NCI-H446 treated with DMSO at 0.1 percent for 48 hours (cell line): ENCODE data around the gene ANKZF1.
A peak's percentile ranks its signal among the peaks of the same experiment; 100 is the strongest.
"Not testable (repeated sequence)": the region's sequence is repeated elsewhere in the genome, so short reads cannot be mapped to it uniquely, and the experiment has no call there.

Experiments used
- DNase-seq: peaks from one replicate; lab custom pipeline; 2025; lab: John Stamatoyannopoulos, UW

Gene ANKZF1

DNA sequence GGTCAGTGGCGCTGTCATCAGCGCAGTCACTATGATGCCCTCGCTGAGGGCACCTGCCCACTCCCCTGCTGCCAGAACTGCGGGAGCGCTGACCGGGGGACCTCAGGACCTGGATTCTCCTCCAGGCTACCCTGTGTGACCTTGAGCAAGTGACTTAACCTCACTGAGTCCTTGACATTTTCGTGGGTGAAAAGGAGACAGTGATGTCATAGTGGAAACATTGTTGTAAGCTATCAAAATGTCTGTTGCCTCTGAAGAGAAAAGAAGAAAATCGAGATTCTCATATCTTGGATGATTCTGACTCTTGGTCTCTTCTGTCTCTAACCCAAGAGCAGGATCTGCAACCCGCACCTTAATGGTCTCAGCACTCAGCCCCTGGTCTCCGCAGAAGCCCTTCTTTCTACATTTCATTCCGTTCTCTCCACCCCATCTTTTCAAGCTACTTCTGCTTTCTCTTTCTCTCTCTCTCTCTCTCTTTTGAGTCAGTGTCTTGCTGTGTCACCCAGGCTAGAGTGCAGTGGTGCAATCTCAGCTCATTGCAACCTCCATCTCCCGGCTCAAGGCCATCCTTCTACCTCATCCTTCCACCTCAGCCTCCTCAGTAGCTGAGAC is 25.1 kb downstream of the ANKZF1 start:
- DNase-seq = no peak

DNA sequence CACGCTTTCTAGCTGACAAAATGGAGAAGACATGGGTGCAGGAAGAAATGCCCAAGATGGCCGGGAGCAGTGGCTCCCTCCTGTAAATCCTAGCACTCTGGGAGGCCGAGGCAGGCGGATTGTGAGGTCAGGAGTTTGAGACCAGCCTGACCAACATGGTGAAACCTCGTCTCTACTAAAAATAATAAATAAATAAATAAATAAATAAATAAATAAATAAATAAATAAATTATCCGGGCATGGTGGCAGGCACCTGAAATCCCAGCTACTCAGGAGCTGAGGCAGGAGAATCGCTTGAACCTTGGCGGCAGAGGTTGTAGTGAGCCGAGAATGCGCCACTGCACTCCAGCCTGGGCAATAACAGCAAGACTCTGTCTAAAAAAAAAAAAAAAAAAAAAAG is 29.3 kb downstream of the ANKZF1 start:
- DNase-seq = not testable (repeated sequence)

DNA sequence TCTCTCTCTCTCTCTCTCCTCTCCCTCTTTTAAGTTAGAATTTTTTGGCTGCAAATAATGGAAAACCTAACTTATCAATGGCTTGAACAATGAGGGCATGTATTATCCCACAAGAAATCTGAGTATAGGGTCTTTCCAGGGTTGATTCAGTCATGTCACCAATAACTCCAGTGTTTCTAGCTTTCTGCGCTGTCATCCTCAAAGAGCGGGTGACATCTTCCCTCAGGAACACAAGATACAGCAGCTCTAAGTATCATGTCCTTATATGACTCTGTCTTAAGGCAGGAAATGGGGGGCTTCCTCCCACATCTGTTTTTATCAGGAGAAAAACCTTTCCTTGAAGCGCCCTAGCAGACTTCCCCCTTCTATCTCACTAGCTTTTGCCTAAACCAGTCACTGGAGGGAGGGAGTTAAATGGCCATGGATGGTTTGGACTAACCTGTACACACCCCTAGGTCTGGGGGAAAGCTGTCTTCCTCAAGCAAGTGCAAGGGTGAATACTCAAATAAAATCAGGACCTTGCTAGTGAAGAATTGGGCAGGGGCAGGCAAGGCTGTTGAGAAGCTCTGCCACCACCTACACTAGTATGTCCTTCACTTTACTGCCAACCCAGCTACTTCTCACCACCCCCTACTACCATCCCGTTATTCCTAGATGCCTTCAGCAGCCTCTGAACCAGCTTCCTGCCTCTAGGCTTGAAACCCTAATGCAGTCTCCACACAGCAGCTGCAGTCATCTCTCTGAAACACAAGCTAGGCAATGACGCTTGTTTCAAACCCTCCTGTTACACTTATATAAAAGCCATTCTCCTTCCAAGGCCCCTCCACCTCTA is 31.6 kb downstream of the ANKZF1 start:
- no peak for DNase-seq

DNA sequence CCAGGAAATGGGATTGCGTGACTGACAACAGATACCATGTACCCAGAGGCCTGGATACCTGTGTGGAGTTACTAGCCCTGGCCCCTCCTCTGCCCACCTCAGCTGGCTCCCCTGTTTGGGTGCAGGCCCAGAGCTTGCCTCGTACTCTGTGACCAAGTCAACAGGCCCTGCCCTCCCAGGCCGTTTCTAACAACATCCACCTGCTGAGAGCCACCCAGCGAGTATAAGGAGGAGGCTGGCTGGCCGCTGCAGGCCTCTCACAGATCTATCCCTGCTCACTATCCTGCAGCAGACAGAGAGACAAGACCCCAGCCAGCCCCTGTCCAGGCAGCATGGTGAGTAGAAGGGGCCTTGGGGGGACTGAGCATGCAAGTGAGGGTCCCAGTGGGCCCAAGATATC is 36.6 kb downstream of the ANKZF1 start:
- no peak for DNase-seq

DNA sequence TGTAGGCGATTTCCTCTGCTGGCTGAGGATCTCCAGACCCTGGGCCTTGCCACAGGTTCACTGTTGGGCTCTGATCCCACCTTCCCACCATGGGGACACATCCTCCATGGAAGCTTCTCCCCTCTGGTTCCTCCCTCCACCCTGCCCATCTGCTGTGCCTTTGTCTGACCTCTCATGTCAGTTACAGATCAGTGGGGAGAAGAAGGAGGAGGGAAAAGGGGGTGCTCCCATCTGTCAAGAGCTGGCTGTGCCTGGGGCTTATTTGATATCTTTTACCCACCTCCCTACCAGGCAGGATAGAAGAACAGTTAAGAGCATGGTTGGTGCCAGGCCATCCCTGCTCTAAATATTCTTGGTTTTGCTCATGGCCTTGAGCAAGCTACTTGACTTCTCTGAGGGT is 37.3 kb downstream of the ANKZF1 start:
- DNase-seq = no peak

DNA sequence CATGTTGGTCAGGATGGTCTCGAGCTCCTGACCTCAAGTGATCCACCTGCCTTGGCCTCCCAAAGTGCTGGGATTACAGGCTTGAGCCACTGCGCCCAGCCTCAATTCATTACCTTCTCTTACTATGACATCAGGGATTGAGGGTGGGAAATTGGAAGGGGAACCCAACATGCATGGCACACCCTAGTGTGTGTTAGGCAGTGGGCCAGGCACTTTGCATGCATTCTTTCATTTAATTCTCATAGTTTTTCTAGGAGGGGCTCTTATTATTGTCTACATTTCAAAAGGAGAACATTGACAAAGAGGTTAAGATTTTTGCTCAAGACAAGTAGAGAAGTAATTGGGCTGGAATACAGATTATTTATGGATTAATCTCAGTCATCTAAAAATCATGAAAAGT is 38.7 kb downstream of the ANKZF1 start:
- no peak for DNase-seq

DNA sequence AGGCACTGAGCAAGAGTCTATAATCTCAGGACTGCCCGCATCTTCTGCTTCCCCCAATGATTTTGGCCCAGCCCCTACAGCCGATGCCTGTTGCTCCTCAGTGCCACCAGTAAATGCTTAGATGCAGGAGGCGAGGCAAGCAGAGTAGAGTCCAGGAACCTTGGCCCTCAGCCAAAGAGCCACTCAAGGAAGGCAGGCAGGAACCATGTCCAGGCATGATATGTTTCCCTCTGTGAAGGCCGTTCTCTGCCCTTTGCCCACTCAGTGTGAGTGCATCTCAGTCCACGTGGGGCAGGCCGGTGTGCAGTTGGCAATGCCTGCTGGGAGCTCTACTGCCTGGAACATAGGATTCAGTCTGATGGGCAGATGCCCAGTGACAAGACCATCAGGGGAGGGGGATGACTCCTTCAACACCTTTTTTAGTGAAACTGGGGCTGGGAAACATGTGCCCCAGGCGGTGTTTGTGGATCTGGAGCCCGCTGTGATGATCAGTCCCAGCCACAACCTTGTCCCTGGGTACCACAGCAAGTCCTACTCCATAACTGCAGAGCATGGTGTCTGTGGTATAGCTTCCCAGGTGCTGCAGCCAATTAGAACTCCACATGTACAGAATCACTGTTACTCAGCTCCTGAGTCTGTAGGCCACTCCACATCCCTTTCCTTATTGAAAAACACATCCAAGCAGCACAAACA is 39.9 kb downstream of the ANKZF1 start:
- DNase-seq = no peak

DNA sequence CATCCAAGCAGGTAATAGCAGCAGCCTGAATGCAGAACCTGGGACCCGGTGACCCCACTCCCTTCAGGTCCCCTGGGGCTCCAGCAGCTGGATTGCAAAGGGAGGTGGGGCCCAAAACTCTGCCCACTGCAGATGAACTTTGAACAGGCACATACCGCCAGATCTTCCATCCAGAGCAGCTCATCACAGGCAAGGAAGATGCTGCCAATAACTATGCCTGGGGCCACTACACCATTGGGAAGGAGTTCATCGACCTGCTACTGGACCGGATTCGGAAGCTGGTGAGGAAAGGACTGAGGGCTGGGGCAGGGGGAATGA is 40.4 kb downstream of the ANKZF1 start:
- no peak for DNase-seq

DNA sequence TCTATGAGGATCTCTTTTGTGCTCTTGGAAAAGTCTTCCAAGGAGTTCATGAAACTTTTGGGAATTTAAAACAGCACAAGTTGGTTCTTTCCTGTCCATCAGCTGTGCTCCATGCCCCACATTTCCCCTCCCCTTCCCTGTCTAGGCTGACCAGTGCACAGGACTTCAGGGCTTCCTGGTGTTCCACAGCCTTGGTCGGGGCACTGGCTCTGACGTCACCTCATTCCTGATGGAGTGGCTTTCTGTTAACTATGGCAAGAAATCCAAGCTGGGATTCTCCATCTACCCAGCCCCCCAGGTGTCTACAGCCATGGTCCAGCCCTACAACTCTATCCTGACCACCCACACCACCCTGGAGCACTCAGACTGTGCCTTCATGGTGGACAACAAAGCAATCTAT is 41.4 kb downstream of the ANKZF1 start:
- no peak for DNase-seq

DNA sequence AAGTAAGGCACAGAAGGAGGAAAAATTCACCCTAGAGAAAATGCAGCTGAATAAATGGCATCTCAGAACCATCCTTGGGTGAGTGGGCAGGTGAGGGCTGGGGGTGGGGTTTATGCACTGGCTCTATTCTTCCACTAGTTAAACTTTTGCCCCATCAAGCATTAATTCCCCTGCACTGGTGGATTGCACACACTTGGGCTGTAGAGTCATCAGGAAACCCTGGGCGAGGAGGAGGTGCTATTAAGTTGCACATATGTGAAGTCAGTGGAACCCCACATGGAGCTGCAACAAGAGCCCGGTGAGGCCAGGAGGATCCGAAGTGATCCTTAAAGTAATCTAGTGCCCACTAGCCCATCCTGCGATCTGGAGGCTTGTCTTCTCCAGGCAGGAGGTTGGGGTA is 42.8 kb downstream of the ANKZF1 start:
- no peak for DNase-seq

DNA sequence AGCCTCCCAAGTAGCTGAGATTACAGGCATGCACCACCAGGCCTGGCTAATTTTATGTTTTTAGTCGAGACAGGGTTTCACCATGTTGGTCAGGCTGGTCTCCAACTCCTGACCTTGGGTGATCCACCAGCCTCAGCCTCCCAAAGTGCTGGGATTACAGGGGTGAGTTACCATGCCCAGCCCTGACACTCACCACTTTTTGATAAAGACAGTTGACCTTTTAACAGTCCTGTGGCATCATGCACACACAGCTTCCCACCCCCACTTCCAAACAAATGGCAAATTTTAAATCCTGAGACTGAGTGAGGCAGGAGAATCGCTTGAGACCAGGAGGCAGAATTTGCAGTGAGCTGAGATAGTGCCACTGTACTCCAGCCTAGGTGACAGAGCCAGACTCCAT is 43.4 kb downstream of the ANKZF1 start:
- DNase-seq = no peak

DNA sequence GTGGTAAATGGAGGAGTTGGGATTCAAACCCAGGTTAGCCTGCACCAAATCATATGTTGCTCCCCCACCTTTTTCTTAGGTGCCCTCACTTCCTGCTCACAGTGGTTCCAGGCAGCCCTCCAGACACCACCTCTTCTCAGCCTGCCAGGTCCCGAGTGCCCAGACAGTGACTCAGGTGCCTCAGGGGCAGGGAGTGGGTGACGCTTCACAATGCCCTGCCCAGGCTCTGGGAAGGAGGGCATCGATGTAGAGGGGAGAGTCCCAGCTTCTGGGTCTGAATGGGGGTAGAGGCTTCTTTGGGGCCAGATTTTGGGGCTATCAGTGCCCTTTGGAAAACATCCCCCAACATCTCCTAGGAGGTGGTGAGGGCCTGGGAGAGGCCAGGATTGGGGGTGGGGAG is 44.3 kb downstream of the ANKZF1 start:
- DNase-seq = no peak

DNA sequence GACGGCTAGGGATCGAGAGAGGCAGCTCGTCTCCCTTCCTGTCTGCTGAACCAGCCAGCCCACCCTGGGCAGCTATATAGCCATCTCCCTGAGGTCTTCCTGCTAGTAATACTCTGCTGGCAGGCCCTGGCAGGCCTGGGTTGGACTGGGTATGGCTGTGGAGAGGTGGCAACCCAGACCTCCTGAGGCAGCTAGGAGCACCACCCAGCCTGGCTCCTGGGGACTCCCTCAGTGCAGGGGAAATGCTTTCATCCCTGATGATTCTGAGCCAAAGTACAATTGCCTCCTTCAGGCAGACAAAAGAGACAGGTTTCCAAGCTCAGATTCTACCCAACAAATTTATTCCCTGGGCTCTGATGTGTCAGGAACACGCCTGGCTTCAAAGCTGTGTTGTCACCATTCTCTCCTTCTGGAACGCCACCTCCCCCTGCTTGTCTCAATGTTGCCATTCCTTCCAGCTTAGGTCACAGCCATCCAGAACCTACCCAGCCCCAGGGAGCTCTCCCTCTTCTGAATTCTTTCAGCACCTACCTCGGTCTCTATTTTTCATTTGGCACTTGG is 44.8 kb downstream of the ANKZF1 start:
- DNase-seq = no peak

DNA sequence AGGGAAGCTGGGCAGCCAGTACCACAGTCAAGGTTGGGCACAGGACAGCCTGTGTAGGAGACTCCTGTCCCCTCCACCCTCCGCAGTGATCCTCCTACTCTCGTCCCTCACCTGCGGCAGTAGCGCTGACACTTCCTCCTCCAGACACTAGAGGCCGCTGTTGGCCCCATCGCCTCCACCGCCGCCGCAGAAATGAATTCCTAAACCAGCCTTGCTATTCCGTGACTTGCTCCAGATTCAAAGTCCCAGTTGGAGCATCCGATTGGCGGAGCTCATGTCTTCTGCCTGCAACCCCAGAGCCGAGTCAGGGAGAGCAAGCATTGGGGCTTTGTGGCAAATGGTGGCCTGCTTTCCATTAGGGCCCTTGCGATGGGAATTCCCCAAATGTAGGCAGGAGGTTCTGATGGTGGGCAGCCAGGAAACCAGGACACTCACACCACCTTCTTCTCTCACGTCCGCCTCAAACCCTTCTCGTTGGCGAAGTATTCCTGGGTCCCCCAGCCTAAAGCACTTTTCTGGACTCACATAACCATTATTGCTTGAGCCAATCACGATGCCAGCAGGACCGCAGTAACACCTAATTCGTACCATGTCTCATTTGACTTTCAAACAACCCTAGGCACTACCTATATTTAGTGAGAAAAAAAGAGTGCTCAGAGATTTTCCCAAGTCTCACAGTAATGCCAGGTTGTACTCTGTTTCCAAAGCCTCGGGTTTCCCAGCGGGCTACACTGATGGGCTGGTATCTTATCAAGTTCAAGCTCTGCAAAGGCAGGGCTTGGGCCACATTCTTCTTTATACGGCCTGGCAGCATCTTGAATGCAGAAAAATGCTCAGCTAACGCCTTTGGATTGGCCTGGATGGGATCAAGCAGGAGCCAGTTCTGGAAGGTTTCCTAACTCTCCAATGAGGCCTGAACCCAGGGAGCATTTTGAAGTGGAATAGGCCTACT is 48.4 kb downstream of the ANKZF1 start:
- DNase-seq = peak; percentile 45

DNA sequence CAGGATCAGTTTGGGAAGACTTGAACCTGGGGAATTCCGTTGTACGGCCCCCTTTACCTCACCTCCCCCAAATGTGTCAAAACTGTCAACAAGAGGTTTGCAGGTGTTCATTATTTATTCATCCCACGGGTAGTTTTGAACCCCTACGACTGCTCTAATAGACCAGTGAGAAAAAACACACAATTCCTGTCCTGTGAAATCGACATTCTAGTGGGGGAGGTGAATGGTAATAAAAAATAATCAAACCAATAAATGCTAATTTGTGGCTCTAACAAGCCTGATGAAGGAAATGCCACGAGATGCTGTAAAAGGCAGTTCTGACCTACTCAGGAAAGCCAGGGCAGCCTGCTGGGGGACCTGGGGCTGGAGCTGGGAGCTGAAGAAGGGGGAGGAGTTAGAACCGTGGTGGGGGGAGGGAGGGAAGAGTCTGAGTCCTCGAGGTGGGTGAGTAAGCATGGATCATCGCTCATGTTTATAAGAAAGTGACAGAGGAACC is 49.1 kb downstream of the ANKZF1 start:
- DNase-seq = no peak

DNA sequence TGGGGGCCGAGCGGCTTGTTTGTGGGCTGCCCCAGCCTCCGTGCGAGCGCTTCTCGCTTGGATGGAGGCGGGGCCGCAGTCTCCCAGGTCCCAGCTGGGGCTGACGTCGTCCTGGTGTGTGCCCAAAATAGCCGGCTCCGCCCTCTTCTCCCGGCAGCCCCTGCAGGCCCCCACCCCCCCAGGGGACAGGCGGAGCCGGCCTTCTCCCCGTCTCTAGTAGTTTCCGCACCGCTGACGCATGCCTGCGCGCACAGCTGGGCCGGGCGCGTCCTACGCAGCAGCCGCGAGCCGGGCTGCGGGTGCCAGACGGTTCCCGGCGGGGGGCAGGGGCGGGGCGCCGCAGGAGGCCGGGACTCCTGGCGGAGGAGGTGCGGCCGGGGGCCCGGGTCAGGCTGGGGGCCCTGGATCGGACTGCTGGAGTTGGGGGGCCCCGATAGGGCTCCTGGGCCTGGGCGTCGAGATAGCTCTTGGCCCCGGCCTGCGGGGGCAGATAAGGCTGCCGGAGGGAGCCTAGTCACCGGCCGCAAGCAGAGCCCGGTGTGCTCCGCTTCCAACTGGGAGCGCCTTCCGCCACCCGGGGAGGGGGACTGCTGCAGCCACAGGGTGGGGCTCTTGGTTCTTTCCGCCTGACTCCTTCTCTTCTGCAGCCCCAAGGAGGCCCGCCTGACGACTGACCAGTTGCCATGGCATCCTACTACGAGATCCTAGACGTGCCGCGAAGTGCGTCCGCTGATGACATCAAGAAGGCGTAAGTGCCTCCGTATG is 49.7 kb downstream of the ANKZF1 start, which contains the start of gene DNAJB2:
TSS of gene DNAJB2 (plus strand) at position 216 of the 765 bp plus-strand sequence. CDS start at position 684, 468 bp downstream.
- DNase-seq = peak; percentile 95

DNA sequence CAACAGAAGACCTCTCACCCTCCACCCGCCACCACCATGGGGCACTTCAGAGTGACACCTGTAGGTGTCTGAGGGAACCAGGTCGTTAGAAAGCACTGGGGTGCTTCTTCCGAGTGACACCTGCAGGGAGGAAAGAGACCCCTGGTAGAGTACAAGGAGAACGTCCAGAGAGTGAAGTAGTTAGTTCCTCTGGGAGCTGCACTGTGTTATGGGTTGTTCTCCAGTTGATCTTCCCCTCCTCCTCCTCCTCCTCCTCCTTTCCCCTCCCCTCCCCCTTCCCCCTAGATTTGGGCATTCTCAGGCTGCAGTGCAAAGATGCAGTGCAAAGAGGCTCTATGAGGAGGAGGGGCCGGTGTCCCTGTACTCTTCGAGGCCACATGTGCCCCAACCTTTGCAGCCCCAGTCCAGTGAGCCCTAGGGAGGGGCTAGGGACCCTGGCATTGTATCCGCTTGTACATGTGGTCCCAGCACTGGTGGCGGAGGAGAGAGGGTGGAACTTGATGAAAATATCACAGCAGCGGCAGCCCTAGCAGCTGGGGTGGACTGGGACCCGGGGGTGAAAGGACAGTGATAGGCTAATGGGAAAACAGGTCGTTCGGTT is 50.4 kb downstream of the ANKZF1 start:
- no peak for DNase-seq

DNA sequence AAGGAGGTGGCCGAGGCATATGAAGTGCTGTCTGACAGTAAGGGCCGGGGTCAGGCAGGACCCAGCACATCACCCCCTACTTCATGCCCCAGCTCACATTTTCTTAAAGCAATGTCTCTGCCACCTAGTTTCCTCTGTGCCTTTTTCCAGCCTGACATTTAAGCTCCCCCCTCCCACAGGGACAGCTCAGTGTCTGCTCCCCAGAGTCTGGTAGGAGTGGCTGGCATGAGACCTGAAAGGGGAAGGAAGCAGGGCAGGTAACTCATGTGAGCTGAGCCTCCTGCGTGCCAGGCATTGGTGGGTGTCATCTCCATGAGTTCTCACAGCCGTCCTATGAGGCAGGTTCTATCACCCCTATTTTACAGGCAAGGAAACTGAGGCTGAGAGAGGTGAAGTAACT is 51.0 kb downstream of the ANKZF1 start:
- no peak for DNase-seq

DNA sequence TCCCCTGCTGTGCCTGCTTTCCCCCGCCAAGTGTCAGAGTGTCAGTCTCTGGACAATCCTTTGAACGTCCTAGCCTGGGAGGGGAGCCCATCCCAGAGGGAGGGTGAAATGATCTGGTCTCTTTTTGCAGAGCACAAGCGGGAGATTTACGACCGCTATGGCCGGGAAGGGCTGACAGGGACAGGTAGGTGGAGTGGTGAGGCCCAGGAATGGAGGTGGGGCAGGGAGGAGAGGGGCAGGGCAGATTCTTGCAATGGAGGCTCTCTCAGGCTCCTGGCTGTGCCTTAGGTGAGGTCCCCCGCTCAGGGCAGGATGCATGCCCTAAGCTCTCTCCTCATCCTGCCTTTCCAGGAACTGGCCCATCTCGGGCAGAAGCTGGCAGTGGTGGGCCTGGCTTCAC is 52.0 kb downstream of the ANKZF1 start:
- DNase-seq = no peak

DNA sequence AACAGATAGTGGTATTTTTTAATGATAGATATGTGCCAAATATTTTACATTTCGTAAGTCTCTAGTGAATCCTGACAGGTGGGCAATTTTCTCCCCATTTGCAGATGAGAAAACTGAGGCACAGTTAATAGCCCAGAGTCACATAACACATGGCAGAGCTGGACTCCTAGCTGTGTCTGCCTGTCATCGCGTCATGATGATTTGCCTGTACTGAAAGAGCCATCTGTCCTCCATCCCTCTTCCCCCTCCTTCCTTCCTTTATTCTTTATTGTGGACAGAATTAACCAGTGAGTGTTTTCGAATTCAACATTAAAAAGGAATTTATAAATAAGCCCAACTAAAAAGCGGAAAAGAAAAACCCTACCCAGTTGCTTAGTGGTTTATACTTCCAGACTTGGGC is 52.8 kb downstream of the ANKZF1 start:
- no peak for DNase-seq
